HG02884 (cell line): ENCODE results near the gene ZNF462.

ENCODE experiments used
- ATAC-seq: cut with Tn5 transposase; IDR thresholded peaks from one replicate; pipeline ENCODE4 v1.9.1; 2021; ENCODE audit warnings: mild to moderate bottlenecking, moderate library complexity; ENCODE audit not compliant: unreplicated experiment

The ZNF462 gene

GRCh38 chr9:107046692-107047091, 183.7 kb downstream of the ZNF462 start:
- peak; percentile 89 for ATAC-seq

GRCh38 chr9:107049046-107049802, 186.3 kb downstream of the ZNF462 start:
- ATAC-seq: no peak

- ATAC-seq: no peak
Measured at GRCh38 chr9:107049803-107050184, 186.8 kb downstream of the ZNF462 start.

GRCh38 chr9:107051392-107051791, 188.4 kb downstream of the ZNF462 start:
- no peak for ATAC-seq

- ATAC-seq: no peak
Measured at GRCh38 chr9:107054146-107054545, 191.2 kb downstream of the ZNF462 start.

GRCh38 chr9:107059220-107059619, 196.3 kb downstream of the ZNF462 start:
- no peak for ATAC-seq

GRCh38 chr9:107060062-107060461, 197.1 kb downstream of the ZNF462 start:
- no peak for ATAC-seq
